ENCODE data around the gene PPFIA1. TPM values are rescaled to one million over a fixed set of nuclear protein-coding genes. Genes with fewer than 3 reads are reported as not detected.

PPFIA1 gene
- total and polyA plus RNA-seq, 2 of the 8 experiments (the other 6 are each of a cell fraction or from before 2014, with no cell fraction given), result 44.3 to 73.5 TPM

GRCh38 chr11:70301191-70301590 is 30.7 kb downstream of the PPFIA1 start:
- ChIA-PET POLR2A (ENCODE audit: partially characterized antibody) (interaction anchor here (0.6 to 1.9 kb wide), 6 partner anchors 10 to 610 kb away, joined by 3 to 6 read pairs (median 4); partner anchors contain the start of gene CTTN), CTCF (ENCODE audit: partially characterized antibody) (interaction anchor here (1.2 to 1.8 kb wide), 4 partner anchors 10 to 30 kb away, joined by 4 to 10 read pairs (median 7); no protein-coding TSS in a partner anchor)
- WGBS, 2 experiments (ENCODE audit: extremely low coverage in 1 of 2, insufficient coverage in 1 of 2, insufficient read length in 1 of 2, insufficient replicate concordance in 2 of 2, low coverage in 1 of 2, low lambda C conversion rate in 2 of 2, missing lambda C conversion rate in 1 of 2), result 98% methylated on average over 2 of the region's 2 CpGs; no CpG with 5 or more reads in 1 of the 2 experiments
- FAIRE-seq (no peak), DNase-seq (ENCODE audit: low read depth in 1 of 2, low spot score in 2 of 2) (no peak)
- Histone ChIP-seq H3K36me3 (ENCODE audit: control insufficient read depth in 2 of 4, insufficient read depth in 4 of 4, low read length in 3 of 4) (peaks cover 0 to 4% (median 0%) of the 10 kb centered on the region in 4 experiments; a peak in 3 of 8 replicates), H3K14ac (ENCODE audit: insufficient read length) (no peak overlapping the region), H3K79me2 (ENCODE audit: control insufficient read depth in 1 of 2, insufficient read depth in 2 of 2, low read length in 2 of 2) (peaks cover 3 to 77% of the 10 kb centered on the region in 2 experiments; a peak in 2 of 4 replicates), H3K23me2 (ENCODE audit: low read depth, low read length) (no peaks in the 10 kb centered on the region), H3K18ac (ENCODE audit: extremely low read depth, low read length) (no peak overlapping the region), H2BK120ac (replicated peaks; ENCODE audit: low read depth, low read length) (no peak overlapping the region), H3K4me1 (replicated peaks in 1 of 4; ENCODE audit: control insufficient read depth in 3 of 4, insufficient read depth in 4 of 4, low read length in 3 of 4) (peaks cover 0 to 10% (median 0%) of the 10 kb centered on the region in 4 experiments; a peak in 1 of 7 replicates), H3K9me3 (ENCODE audit: insufficient read depth in 2 of 2, low read depth in 1 of 2, low read length in 1 of 2) (no peaks in the 10 kb centered on the region; a peak in 1 of 4 replicates), H3K4me2 (ENCODE audit: insufficient read depth in 1 of 2, low read depth in 2 of 2, low read length in 2 of 2) (no peak overlapping the region), H3K27ac (ENCODE audit: low read depth, low read length) (no peak overlapping the region), H3K23ac (ENCODE audit: insufficient read length) (no peak overlapping the region), H2AK5ac (ENCODE audit: low read depth, low read length) (no peak overlapping the region), H2BK15ac (ENCODE audit: low read length) (no peak overlapping the region), H4K91ac (replicated peaks; ENCODE audit: insufficient read length, low read length) (no peak overlapping the region), H4K20me1 (replicated peaks in 1 of 2; ENCODE audit: control insufficient read depth in 1 of 2, insufficient read depth in 2 of 2, low read length in 2 of 2) (peaks cover 7 to 27% of the 10 kb centered on the region in 2 experiments), H3K56ac (replicated peaks; ENCODE audit: insufficient read length, low read depth, low read length) (no peak overlapping the region), H4K8ac (ENCODE audit: extremely low read depth, insufficient read depth, low read length) (no peak overlapping the region), H4K5ac (ENCODE audit: insufficient read length, low read depth, low read length) (no peak overlapping the region), H3K27me3 (replicated peaks in 1 of 4; ENCODE audit: control insufficient read depth in 3 of 4, extremely low read depth in 1 of 4, insufficient read depth in 3 of 4, low read length in 3 of 4) (no peaks in the 10 kb centered on the region), H3K4ac (replicated peaks; ENCODE audit: insufficient read length, low read depth, low read length) (no peak overlapping the region), H3K4me3 (ENCODE audit: extremely low read depth in 1 of 4, insufficient read depth in 2 of 4, low read depth in 3 of 4, low read length in 4 of 4) (no peak overlapping the region), H2BK20ac (ENCODE audit: low read length) (no peak overlapping the region), H2BK5ac (ENCODE audit: low read depth, low read length) (no peak overlapping the region), H3K9ac (replicated peaks in 1 of 4; ENCODE audit: extremely low read depth in 1 of 4, low read depth in 3 of 4, low read length in 3 of 4) (0 out of 7 replicates have a peak overlapping the region, but pooled peaks of 1 of the 4 experiments have one; percentile 19), H2AFZ (ENCODE audit: low read length) (no peak overlapping the region), H3K79me1 (ENCODE audit: low read depth, low read length) (peaks cover 14% of the 10 kb centered on the region; the same call in 1 of the 2 replicates), H2BK12ac (ENCODE audit: low read depth, low read length) (no peak overlapping the region)
- no peak for TF ChIP-seq TAF1 (IDR thresholded peaks at IDR 0.05; ENCODE audit: low read depth, low read length)
- no peak for TF ChIP-seq USF2 (IDR thresholded peaks at IDR 0.05; ENCODE audit: low read length)
- no peak for TF ChIP-seq YY1 (IDR thresholded peaks at IDR 0.05; ENCODE audit: low read depth, low read length)
- no peak for TF ChIP-seq HDAC2 (IDR thresholded peaks at IDR 0.05; ENCODE audit: borderline replicate concordance in 1 of 2, low read depth in 2 of 2, low read length in 2 of 2)
- TF ChIP-seq SRF (IDR thresholded peaks at IDR 0.05; ENCODE audit: low read depth, low read length), result no peak
- TF ChIP-seq ZNF274 (IDR thresholded peaks at IDR 0.05; ENCODE audit: borderline replicate concordance, extremely low read depth, low read length), result no peak
- no peak for TF ChIP-seq CBX8 (IDR thresholded peaks at IDR 0.05; ENCODE audit: borderline replicate concordance, low read depth, low read length)
- TF ChIP-seq RNF2 (IDR thresholded peaks at IDR 0.05; ENCODE audit: borderline replicate concordance, low read depth, low read length, missing control alignments, poor library complexity, severe bottlenecking), result no peak
- no peak for TF ChIP-seq BRCA1 (IDR thresholded peaks at IDR 0.05; ENCODE audit: low read depth, low read length)

Measured in H1 (cell line).